HepG2 (cell line): Measurements from ENCODE around the gene CCDC17. TPM values are rescaled to one million over a fixed set of nuclear protein-coding genes. Genes with fewer than 3 reads are reported as not detected.

ENCODE experiments used
- ATAC-seq: fragments of 200-7000 bp; cut with Tn5 transposase; 3 replicates; pipeline ENCODE4 v1.9.1; 2020; ENCODE audit warnings: mild to moderate bottlenecking, moderate library complexity
- BruUV-seq: library from RNA; stranded (reverse); fragments of 400-500 nt; replicated peaks from 2 replicates; lab custom pipeline; 2021; lab: Mats Ljungman, UMichigan
- CTCF ChIA-PET: fragments of 300-600 bp; formaldehyde crosslinking; extraction: SDS; loops from one replicate; lab custom pipeline; 2021; ENCODE audit warnings: low total read pairs, inconsistent platforms, low intra/inter-chr PET ratio; lab: Yijun Ruan, JAX
- POLR2A ChIA-PET: fragments of 350-600 bp; sonication (Branson Sonifier 250); formaldehyde crosslinking; loops from one replicate; lab custom pipeline; 2020; ENCODE audit warnings: antibody characterized with exemption, inconsistent platforms; lab: Yijun Ruan, JAX
- DNase-seq: peaks from one replicate; pipeline ENCODE4 v3.0.0-alpha.2; 2015; ENCODE audit warnings: low spot score
- FAIRE-seq: peaks from 3 replicates; lab custom pipeline; 2011; peaks lifted over from hg19 to GRCh38; lab: Jason Lieb, UNC
- H2AFZ ChIP-seq: one replicate; pipeline ENCODE4 v1.6.1; 2011; ENCODE audit warnings: low read length, inconsistent platforms
- H3K27ac ChIP-seq: fragments of 300-600 bp; 3 replicates; pipeline ENCODE4 v1.8.0; 2011; ENCODE audit warnings: mixed run types, mild to moderate bottlenecking, mixed read lengths, low read length, inconsistent platforms; ENCODE audit not compliant: insufficient read depth; ENCODE audit errors: extremely low read length
- H3K27me3 ChIP-seq, 2 experiments: fragments of 200-600 bp in 1 of 2; 2 replicates in 1 of 2; 3 replicates in 1 of 2; pipeline versions ENCODE4 v1.6.0 to v1.8.0; 2011; ENCODE audit warnings: low read length in 2 of 2, mild to moderate bottlenecking in 2 of 2, moderate library complexity in 2 of 2, inconsistent platforms in 1 of 2; ENCODE audit not compliant: insufficient read depth in 2 of 2, control insufficient read depth in 1 of 2
- H3K36me3 ChIP-seq, 2 experiments: fragments of 200-600 bp in 1 of 2; replicated peaks in 1 of 2; 2 replicates in 1 of 2; 3 replicates in 1 of 2; pipeline versions ENCODE4 v1.5.1 to v1.8.0; 2011; ENCODE audit warnings: low read length in 2 of 2, inconsistent platforms in 1 of 2; ENCODE audit not compliant: insufficient read depth in 2 of 2, control insufficient read depth in 1 of 2
- H3K4me1 ChIP-seq: 2 replicates; pipeline ENCODE4 v1.5.1; 2012; ENCODE audit warnings: low read length, inconsistent platforms; ENCODE audit not compliant: insufficient read depth
- H3K4me2 ChIP-seq: 2 replicates; pipeline ENCODE4 v1.6.0; 2011; ENCODE audit warnings: low read depth, low read length, inconsistent platforms
- H3K4me3 ChIP-seq, 3 experiments: fragments of 200-600 bp in 1 of 3; sonication (generic), shearing (Covaris generic) in 1 of 3; replicated peaks in 1 of 3; 2 replicates each; pipeline ENCODE4 v1.5.1; 2011 to 2016; ENCODE audit warnings: low read length in 3 of 3, inconsistent platforms in 2 of 3, low read depth in 2 of 3, mild to moderate bottlenecking in 2 of 3, control low read depth in 1 of 3, mixed read lengths in 1 of 3; ENCODE audit not compliant: insufficient read depth in 1 of 3
- H3K79me2 ChIP-seq: one replicate; pipeline ENCODE4 v1.6.1; 2011; ENCODE audit warnings: low read length, inconsistent platforms; ENCODE audit not compliant: insufficient read depth
- H3K9ac ChIP-seq: 2 replicates; pipeline ENCODE4 v1.6.0; 2011; ENCODE audit warnings: mild to moderate bottlenecking, low read depth, low read length, inconsistent platforms; ENCODE audit not compliant: insufficient read depth
- H3K9me3 ChIP-seq: 2 replicates; pipeline ENCODE4 v1.5.1; 2012; ENCODE audit warnings: mild to moderate bottlenecking, low read length
- H4K20me1 ChIP-seq: 2 replicates; pipeline ENCODE4 v1.6.0; 2011; ENCODE audit warnings: inconsistent platforms, mild to moderate bottlenecking, low read length, moderate library complexity; ENCODE audit not compliant: insufficient read depth
- ARID4A ChIP-seq: sonication (generic); formaldehyde crosslinking; IDR thresholded peaks from 2 replicates; pipeline ENCODE4 v1.5.0; 2020; ENCODE audit warnings: mild to moderate bottlenecking, missing genetic modification reagents, borderline replicate concordance
- RXRA ChIP-seq: sonication (generic); formaldehyde crosslinking; IDR thresholded peaks from 2 replicates; pipeline ENCODE4 v1.5.1; 2020; ENCODE audit warnings: missing genetic modification reagents
- TRIM24 ChIP-seq: sonication (generic); formaldehyde crosslinking; IDR thresholded peaks from 2 replicates; pipeline ENCODE4 v1.8.0; 2022; ENCODE audit warnings: mild to moderate bottlenecking, missing genetic modification reagents
- ZNF235 ChIP-seq: sonication (generic); formaldehyde crosslinking; IDR thresholded peaks from 2 replicates; pipeline ENCODE4 v1.8.1; 2023; ENCODE audit warnings: mild to moderate bottlenecking, missing genetic modification reagents, borderline replicate concordance
- ZNF567 ChIP-seq: sonication (generic); formaldehyde crosslinking; IDR thresholded peaks from 2 replicates; pipeline ENCODE4 v1.8.1; 2023; ENCODE audit warnings: mild to moderate bottlenecking, missing genetic modification reagents, borderline replicate concordance
- WGBS: methylation state at CpG from one replicate; pipeline ENCODE4 v1.1.6; 2017; ENCODE audit warnings: low lambda C conversion rate; 5-methylcytosine and 5-hydroxymethylcytosine counted together
- in situ Hi-C: cut with HindIII; loops from 2 replicates; pipeline ENCODE4 v1.10.0; 2017; ENCODE audit warnings: low pct_unique_long_range_greater_than_20kb; ENCODE audit not compliant: extremely low pct_ligation_motif_present
- intact Hi-C: fragments of 100-400 bp; cut with micrococcal nuclease; formaldehyde crosslinking; loops from one replicate; pipeline ENCODE4 v1.10.0; 2022; ENCODE audit not compliant: unreplicated experiment
- polyA plus RNA-seq, 8 experiments: library from polyadenylated mRNA; depleted of rRNA in 3 of 8; stranded (reverse) in 7 of 8; unstranded in 1 of 8; fragments of >200 nt; fragmentation: Illumina TruSeq in 4 of 8; extraction: Trizol in 4 of 8; gene quantifications; 2 replicates each; pipeline versions ENCODE4 v1.2.1 to v1.2.3, GENCODE V29; 2011 to 2016; ENCODE audit warnings: low read depth in 4 of 8, missing spikeins in 1 of 8, mixed read lengths in 1 of 8; ENCODE audit not compliant: insufficient read depth in 1 of 8
- total RNA-seq, 5 experiments: library from RNA; depleted of rRNA; stranded (reverse); fragments of >200 nt; fragmentation: Illumina TruSeq; extraction: Trizol; gene quantifications; 2 replicates each; pipeline ENCODE4 v1.2.3, GENCODE V29; 2016; ENCODE audit warnings: low read depth in 1 of 5

Gene CCDC17
- total and polyA plus RNA-seq, 2 of the 13 experiments (the other 11 are each of a cell fraction or from before 2014, with no cell fraction given), result 1.5 to 3.3 TPM

- BruUV-seq, result no TSS peak
- FAIRE-seq (no peak), DNase-seq (no peak), ATAC-seq (peak; percentile 19)
- H3K27me3 ChIP-seq, result no peaks in the 10 kb centered on the region
- H3K9ac ChIP-seq, result no peak overlapping the region
- in situ Hi-C loops, result no loop called here
- no peak overlapping the region for H2AFZ ChIP-seq
- no peaks in the 10 kb centered on the region for H3K79me2 ChIP-seq
- peaks cover 15 to 28% of the 10 kb centered on the region in 2 experiments for H3K36me3 ChIP-seq
- H3K4me3 ChIP-seq, result no peak overlapping the region
- peaks cover 11% of the 10 kb centered on the region for H3K4me1 ChIP-seq
- no peak overlapping the region for H3K4me2 ChIP-seq
- H3K9me3 ChIP-seq, result no peaks in the 10 kb centered on the region
- TF ChIP-seq ZNF567 (CRISPR knock-in tag), result no peak
- TF ChIP-seq ARID4A (CRISPR knock-in tag), result 0 out of 2 replicates have a peak, but pooled peaks have one; percentile 18
- no peak for TF ChIP-seq ZNF235 (CRISPR knock-in tag)
- TF ChIP-seq RXRA (CRISPR knock-in tag), result no peak
- TF ChIP-seq TRIM24 (CRISPR knock-in tag), result no peak
- intact Hi-C loops, result no loop called here
- CTCF ChIA-PET, result no interaction called here
- H4K20me1 ChIP-seq, result no peaks in the 10 kb centered on the region; the same call in 1 of the 2 replicates
- POLR2A ChIA-PET, result interaction anchor here (1.5 kb wide), 1 partner anchor 66 kb away, joined by 4 read pairs; no protein-coding TSS in a partner anchor
- H3K27ac ChIP-seq, result no peak overlapping the region
- 92% methylated on average over 10 of the region's 17 CpGs for WGBS
These were observed 3.0 kb downstream of the CCDC17 start for GRCh38 chr1:45620588-45621500.
